Gastroesophageal sphincter (tissue), 4 donors: ENCODE data around the gene BRS3. TPM values are rescaled to one million over a fixed set of nuclear protein-coding genes. Genes with fewer than 3 reads are reported as not detected.

Source experiments
- ATAC-seq: fragments of 150-250 bp; one replicate; pipeline ENCODE4 v1.9.1; 2016; ENCODE audit warnings: mild to moderate bottlenecking, moderate library complexity
- H3K27ac ChIP-seq, 4 donors: fragments of 200-600 bp; sonication (generic) in 3 of 4; 1 replicate in 3 of 4; 2 replicates in 1 of 4; pipeline ENCODE4 v1.5.1; 2016 to 2019
- H3K27me3 ChIP-seq: fragments of 200-600 bp; sonication (generic); one replicate; pipeline ENCODE4 v1.5.1; 2019
- H3K36me3 ChIP-seq, 2 donors: fragments of 200-600 bp; sonication (generic); one replicate each; pipeline ENCODE4 v1.5.1; 2019; ENCODE audit warnings: control low read depth in 1 of 2
- H3K4me1 ChIP-seq, 3 donors: fragments of 200-600 bp; sonication (generic); 1 replicate in 2 of 3; 2 replicates in 1 of 3; pipeline ENCODE4 v1.5.1; 2016 to 2019; ENCODE audit warnings: control low read depth in 2 of 3
- H3K4me3 ChIP-seq, 2 donors: fragments of 200-600 bp; sonication (generic); one replicate each; pipeline ENCODE4 v1.5.1; 2019; ENCODE audit warnings: mild to moderate bottlenecking in 1 of 2, moderate library complexity in 1 of 2
- H3K9me3 ChIP-seq, 3 donors: fragments of 200-600 bp; sonication (generic); one replicate each; pipeline ENCODE4 v1.5.1; 2017 to 2019; ENCODE audit warnings: control low read depth in 2 of 3
- CTCF ChIP-seq, 4 experiments: fragments of 200-600 bp in 2 of 4; fragments of 450-650 bp in 2 of 4; sonication (generic) in 1 of 4; IDR thresholded peaks; one replicate each; pipeline ENCODE4 v1.5.1; 2017 to 2019; ENCODE audit warnings: antibody characterized with exemption in 4 of 4, mild to moderate bottlenecking in 2 of 4, moderate library complexity in 2 of 4
- EP300 ChIP-seq: sonication (generic); formaldehyde crosslinking; IDR thresholded peaks from one replicate; pipeline ENCODE4 v1.6.1; 2017; ENCODE audit warnings: antibody characterized with exemption, mild to moderate bottlenecking
- POLR2A ChIP-seq, 2 donors: fragments of 450-650 bp; IDR thresholded peaks; one replicate each; pipeline ENCODE4 v1.6.1; 2017; ENCODE audit warnings: antibody characterized with exemption in 2 of 2, mild to moderate bottlenecking in 2 of 2, moderate library complexity in 1 of 2
- POLR2AphosphoS5 ChIP-seq: sonication (generic); formaldehyde crosslinking; IDR thresholded peaks from one replicate; pipeline ENCODE4 v1.6.1; 2017; ENCODE audit warnings: antibody characterized with exemption
- WGBS, 2 donors: methylation state at CpG; one replicate each; pipeline ENCODE4 v1.1.5; 2018; ENCODE audit warnings: low coverage in 1 of 2; 5-methylcytosine and 5-hydroxymethylcytosine counted together
- total RNA-seq, 4 donors: library from RNA; depleted of rRNA; stranded (reverse); fragments of >200 nt; gene quantifications; one replicate each; pipeline ENCODE4 v1.1.0, GENCODE V29; 2016

Gene BRS3
- total RNA-seq, 4 donors from 2014 or later = not detected

DNA sequence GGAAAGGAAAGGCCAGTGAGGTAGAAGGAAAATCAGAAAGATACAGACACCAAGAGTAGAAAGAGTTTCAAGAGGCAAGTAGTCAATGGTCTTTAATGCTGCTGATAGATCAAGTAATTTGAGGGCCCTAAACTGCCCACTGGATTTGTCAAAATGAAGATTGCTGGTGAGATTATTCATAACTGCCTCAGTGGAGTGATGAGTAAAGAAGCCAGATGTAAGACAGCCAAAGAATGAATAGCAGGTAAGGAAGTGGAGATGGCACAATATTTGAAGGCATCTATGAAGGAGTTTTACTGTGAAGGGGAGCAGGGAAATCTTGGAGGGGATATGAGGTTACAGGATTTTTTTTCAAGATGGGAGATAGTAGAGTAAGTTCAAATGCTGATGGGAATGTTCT, 39.8 kb upstream of the BRS3 start:
- H3K9me3 ChIP-seq = no peaks in the 10 kb centered on the region
- no peak overlapping the region for H3K4me3 ChIP-seq
- no peaks in the 10 kb centered on the region for H3K27me3 ChIP-seq
- TF ChIP-seq EP300 (no peak), POLR2AphosphoS5 (no peak), POLR2A (IDR thresholded peaks at IDR 0.05) (no peak)
- H3K27ac ChIP-seq = no peak overlapping the region
- H3K4me1 ChIP-seq = no peaks in the 10 kb centered on the region
- no peaks in the 10 kb centered on the region for H3K36me3 ChIP-seq
- no peak for ATAC-seq

- Histone ChIP-seq H3K27me3 (no peaks in the 10 kb centered on the region), H3K4me3 (no peak overlapping the region), H3K9me3 (no peaks in the 10 kb centered on the region), H3K36me3 (no peaks in the 10 kb centered on the region), H3K4me1 (no peaks in the 10 kb centered on the region), H3K27ac (no peak overlapping the region)
- no peak for ATAC-seq
- TF ChIP-seq EP300 (no peak), POLR2AphosphoS5 (no peak), CTCF (IDR thresholded peaks at IDR 0.05) (no peak), POLR2A (IDR thresholded peaks at IDR 0.05) (no peak)
- WGBS, 2 donors = 45 to 70% methylated on average over 6 to 8 of the region's 8 CpGs
These were observed 37.5 kb upstream of the BRS3 start for GRCh38 chrX:136450050-136450830.

- TF ChIP-seq POLR2AphosphoS5 = no peak
- no peak for TF ChIP-seq CTCF (IDR thresholded peaks at IDR 0.05)
- no peak for TF ChIP-seq EP300
- TF ChIP-seq POLR2A (IDR thresholded peaks at IDR 0.05) = no peak
- H3K27me3 ChIP-seq = no peaks in the 10 kb centered on the region
- H3K4me3 ChIP-seq = no peak overlapping the region
- H3K36me3 ChIP-seq = no peaks in the 10 kb centered on the region
- ATAC-seq = no peak
- no peaks in the 10 kb centered on the region for H3K9me3 ChIP-seq
- no peak overlapping the region for H3K27ac ChIP-seq
- no peaks in the 10 kb centered on the region for H3K4me1 ChIP-seq
- 60 to 90% methylated on average over 1 of the region's 5 CpGs for WGBS, 2 donors
These were observed 35.1 kb upstream of the BRS3 start for GRCh38 chrX:136452614-136453013.

- Histone ChIP-seq H3K9me3 (no peaks in the 10 kb centered on the region), H3K4me1 (no peaks in the 10 kb centered on the region), H3K36me3 (no peaks in the 10 kb centered on the region), H3K27ac (no peak overlapping the region), H3K4me3 (no peak overlapping the region), H3K27me3 (no peaks in the 10 kb centered on the region)
- TF ChIP-seq CTCF (IDR thresholded peaks at IDR 0.05) (no peak), POLR2AphosphoS5 (no peak), EP300 (no peak), POLR2A (IDR thresholded peaks at IDR 0.05) (no peak)
- WGBS, 2 donors = 63 to 100% methylated on average over 1 of the region's 1 CpG
- no peak for ATAC-seq
These were observed 34.6 kb upstream of the BRS3 start for GRCh38 chrX:136453114-136453513.

GRCh38 chrX:136453771-136454170, 34.0 kb upstream of the BRS3 start:
- WGBS, 2 donors = 20% methylated on average over 1 of the region's 1 CpG; no CpG with 5 or more reads in 1 of the 2 donors
- no peak for ATAC-seq
- Histone ChIP-seq H3K27ac (no peak overlapping the region), H3K9me3 (no peaks in the 10 kb centered on the region), H3K36me3 (no peaks in the 10 kb centered on the region), H3K27me3 (no peaks in the 10 kb centered on the region), H3K4me1 (no peaks in the 10 kb centered on the region), H3K4me3 (no peak overlapping the region)
- TF ChIP-seq POLR2A (IDR thresholded peaks at IDR 0.05) = no peak
- no peak for TF ChIP-seq CTCF (IDR thresholded peaks at IDR 0.05)
- no peak for TF ChIP-seq POLR2AphosphoS5
- TF ChIP-seq EP300 = no peak
